ENCODE measurements around the gene KNL1. TPM values are rescaled to one million over a fixed set of nuclear protein-coding genes. Genes with fewer than 3 reads are reported as not detected.
"Not testable (repeated sequence)": the region's sequence is repeated elsewhere in the genome, so short reads cannot be mapped to it uniquely, and the experiment has no call there.

KNL1 gene
- total and polyA plus RNA-seq, 7 donors, result under 0.01 to 5.9 (median 0.57) TPM; not detected in 1

DNA sequence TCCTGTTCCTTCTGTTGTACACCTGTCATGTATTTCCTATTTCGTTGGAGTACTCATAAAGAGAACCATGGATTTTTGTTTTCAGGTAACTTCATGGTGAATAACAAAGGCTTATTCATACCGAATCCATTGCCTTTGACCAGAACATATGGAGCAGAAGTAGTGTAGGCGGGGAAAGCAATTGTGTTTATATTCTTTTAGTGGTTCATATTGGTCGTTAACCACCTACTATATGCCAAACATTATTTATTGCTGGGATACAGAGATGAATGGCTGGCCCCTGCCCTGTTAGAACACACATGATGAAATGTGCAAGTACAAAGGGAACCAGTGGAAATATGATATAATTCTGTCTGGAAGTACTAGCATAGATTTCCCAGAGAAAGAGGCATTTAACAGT lies 15.2 kb upstream of the KNL1 start:
- intact Hi-C loops (cut with DNase I), result no loop called here
- Histone ChIP-seq H3K4me1 (no peaks in the 10 kb centered on the region), H3K27ac (no peak overlapping the region), H3K9me3 (no peaks in the 10 kb centered on the region), H3K27me3 (no peaks in the 10 kb centered on the region), H3K4me3 (no peak overlapping the region), H3K36me3 (peaks cover 0 to 13% (median 6%) of the 10 kb centered on the region in 4 donors)
- DNase-seq, result no peak
- 17 to 56% methylated on average over 4 of the region's 4 CpGs for WGBS, 2 donors
- TF ChIP-seq, protein P1, sequence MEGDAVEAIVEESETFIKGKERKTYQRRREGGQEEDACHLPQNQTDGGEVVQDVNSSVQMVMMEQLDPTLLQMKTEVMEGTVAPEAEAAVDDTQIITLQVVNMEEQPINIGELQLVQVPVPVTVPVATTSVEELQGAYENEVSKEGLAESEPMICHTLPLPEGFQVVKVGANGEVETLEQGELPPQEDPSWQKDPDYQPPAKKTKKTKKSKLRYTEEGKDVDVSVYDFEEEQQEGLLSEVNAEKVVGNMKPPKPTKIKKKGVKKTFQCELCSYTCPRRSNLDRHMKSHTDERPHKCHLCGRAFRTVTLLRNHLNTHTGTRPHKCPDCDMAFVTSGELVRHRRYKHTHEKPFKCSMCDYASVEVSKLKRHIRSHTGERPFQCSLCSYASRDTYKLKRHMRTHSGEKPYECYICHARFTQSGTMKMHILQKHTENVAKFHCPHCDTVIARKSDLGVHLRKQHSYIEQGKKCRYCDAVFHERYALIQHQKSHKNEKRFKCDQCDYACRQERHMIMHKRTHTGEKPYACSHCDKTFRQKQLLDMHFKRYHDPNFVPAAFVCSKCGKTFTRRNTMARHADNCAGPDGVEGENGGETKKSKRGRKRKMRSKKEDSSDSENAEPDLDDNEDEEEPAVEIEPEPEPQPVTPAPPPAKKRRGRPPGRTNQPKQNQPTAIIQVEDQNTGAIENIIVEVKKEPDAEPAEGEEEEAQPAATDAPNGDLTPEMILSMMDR (IDR thresholded peaks at IDR 0.05), result no peak
- TF ChIP-seq POLR2A (IDR thresholded peaks at IDR 0.05), result no peak
- no peak for TF ChIP-seq POLR2AphosphoS5 (IDR thresholded peaks at IDR 0.05)
- TF ChIP-seq EP300 (IDR thresholded peaks at IDR 0.05), result no peak

DNA sequence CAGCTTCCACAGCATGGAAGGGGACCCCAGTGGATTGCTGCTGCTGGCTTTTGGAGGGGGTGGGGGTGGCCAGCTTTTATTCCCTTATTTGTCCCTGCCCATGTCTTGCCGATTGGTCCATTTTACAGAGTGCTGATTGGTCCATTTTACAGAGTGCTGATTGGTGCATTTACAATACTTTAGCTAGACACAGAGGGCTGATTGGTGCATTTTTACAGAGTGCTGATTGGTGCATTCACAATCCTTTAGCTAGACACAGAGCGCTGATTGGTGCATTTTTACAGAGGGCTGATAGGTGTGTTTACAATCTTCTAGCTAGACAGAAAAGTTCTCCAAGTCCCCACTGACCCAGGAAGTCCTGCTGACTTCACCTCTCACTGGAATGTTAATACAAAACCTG lies 12.3 kb upstream of the KNL1 start:
- H3K9me3 ChIP-seq; H3K4me3 ChIP-seq; intact Hi-C loops (cut with DNase I); H3K27me3 ChIP-seq; H3K4me1 ChIP-seq; DNase-seq; H3K36me3 ChIP-seq; H3K27ac ChIP-seq: not testable (repeated sequence)
- WGBS, 2 donors, result 74 to 96% methylated on average over 2 of the region's 2 CpGs

DNA sequence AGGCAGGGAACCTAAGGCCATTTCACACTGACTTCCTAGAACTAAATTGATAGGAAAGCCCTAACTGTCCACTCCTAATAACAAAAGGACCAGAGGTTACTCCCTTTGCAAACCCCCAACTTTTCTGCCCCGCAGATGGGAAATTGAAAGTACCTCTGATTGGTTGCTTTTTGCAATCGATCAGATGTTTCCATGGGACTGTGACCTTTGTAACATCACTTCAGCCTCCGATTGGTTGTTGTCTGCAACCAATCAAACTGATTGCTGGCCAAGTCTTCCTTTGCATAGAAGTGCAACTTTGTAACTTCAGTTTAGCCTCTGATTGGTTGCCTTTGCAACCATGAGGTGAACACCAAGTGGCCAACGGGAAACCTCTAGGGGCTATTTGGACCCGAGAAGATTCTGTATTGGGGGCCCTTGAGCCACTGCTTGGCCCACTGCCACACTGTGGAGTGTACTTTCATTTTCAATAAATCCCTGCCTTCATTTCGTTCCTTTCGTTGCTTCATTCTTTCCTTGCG lies 11.3 kb upstream of the KNL1 start:
- peak overlapping the region in 3 of 4 donors; percentile 24 to 39 (median 25) for H3K4me3 ChIP-seq

DNA sequence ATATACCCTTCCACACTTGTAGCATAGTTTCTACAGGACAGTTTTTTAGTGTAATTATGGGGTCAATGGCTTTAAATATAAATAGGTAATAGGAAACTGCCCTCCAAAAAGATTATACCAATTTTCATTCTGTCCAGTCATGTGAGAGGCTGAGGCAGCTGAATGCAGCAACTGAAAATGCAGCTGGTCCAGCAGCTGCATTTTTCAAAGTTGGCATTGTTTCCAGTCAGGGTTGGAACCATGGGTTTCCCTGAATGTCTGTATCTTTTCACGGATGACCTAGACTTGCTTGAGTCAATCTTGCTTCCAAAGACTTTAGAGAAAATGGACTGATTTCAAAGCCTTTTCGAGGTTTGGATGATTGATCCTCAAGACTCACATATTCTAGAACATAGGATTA lies 9.9 kb upstream of the KNL1 start:
- H3K36me3 ChIP-seq, result no peaks in the 10 kb centered on the region
- WGBS, 2 donors, result 37 to 62% methylated on average over 2 of the region's 2 CpGs
- no peak for DNase-seq
- TF ChIP-seq POLR2AphosphoS5 (IDR thresholded peaks at IDR 0.05), result no peak
- TF ChIP-seq EP300 (IDR thresholded peaks at IDR 0.05), result no peak
- no peaks in the 10 kb centered on the region for H3K27me3 ChIP-seq
- no peak overlapping the region for H3K27ac ChIP-seq
- H3K4me3 ChIP-seq, result no peak overlapping the region
- intact Hi-C loops (cut with DNase I), result no loop called here
- H3K9me3 ChIP-seq, result no peaks in the 10 kb centered on the region
- H3K4me1 ChIP-seq, result no peaks in the 10 kb centered on the region

More for the DNA sequence above, 11.3 kb upstream of the KNL1 start:
- no peaks in the 10 kb centered on the region for H3K4me1 ChIP-seq
- intact Hi-C loops (cut with DNase I), result no loop called here
- no peak overlapping the region for H3K27ac ChIP-seq
- no peak for DNase-seq
- TF ChIP-seq EP300 (IDR thresholded peaks at IDR 0.05), result no peak
- TF ChIP-seq, protein P1 (IDR thresholded peaks at IDR 0.05), result no peak
- TF ChIP-seq POLR2A (IDR thresholded peaks at IDR 0.05), result no peak
- no peak for TF ChIP-seq POLR2AphosphoS5 (IDR thresholded peaks at IDR 0.05)
- WGBS, 2 donors, result 69 to 81% methylated on average over 8 of the region's 8 CpGs
- no peaks in the 10 kb centered on the region for H3K36me3 ChIP-seq
- H3K27me3 ChIP-seq, result no peaks in the 10 kb centered on the region
- H3K9me3 ChIP-seq, result no peaks in the 10 kb centered on the region

DNA sequence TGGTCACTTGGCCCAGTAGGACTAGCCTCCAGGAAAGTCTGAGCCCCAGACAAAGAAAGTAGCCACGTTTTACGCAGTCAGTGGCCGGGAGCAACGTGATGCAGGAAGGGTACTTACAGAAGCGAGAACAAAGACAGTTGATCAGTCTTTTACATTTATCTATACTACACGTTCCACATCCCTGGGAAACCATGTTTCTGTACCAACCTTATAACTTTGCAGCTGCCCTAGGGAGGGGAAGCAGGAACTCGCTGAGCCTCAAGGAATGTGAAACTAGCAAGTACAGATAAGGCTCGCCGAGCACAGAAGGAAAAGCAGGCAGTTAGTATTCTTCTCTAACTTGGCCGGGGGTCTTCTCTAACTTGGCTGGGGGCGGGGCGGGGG lies 3.4 kb upstream of the KNL1 start:
- Histone ChIP-seq H3K27ac (no peak overlapping the region), H3K27me3 (peaks cover 0 to 11% (median under 1%) of the 10 kb centered on the region in 3 donors), H3K4me3 (no peak overlapping the region), H3K4me1 (peaks cover 0 to 12% (median 9%) of the 10 kb centered on the region in 4 donors), H3K36me3 (no peaks in the 10 kb centered on the region), H3K9me3 (no peaks in the 10 kb centered on the region)
- no peak for DNase-seq
- intact Hi-C loops (cut with DNase I), result loop anchor here (5.0 kb wide), 1 partner anchor 302 kb away; the partner anchor contains the start of gene VPS18
- TF ChIP-seq POLR2A (IDR thresholded peaks at IDR 0.05) (no peak), EP300 (IDR thresholded peaks at IDR 0.05) (no peak), POLR2AphosphoS5 (IDR thresholded peaks at IDR 0.05) (no peak)
- TF ChIP-seq, protein P1 (IDR thresholded peaks at IDR 0.05), result no peak
- WGBS, 2 donors, result 25 to 66% methylated on average over 12 of the region's 12 CpGs

DNA sequence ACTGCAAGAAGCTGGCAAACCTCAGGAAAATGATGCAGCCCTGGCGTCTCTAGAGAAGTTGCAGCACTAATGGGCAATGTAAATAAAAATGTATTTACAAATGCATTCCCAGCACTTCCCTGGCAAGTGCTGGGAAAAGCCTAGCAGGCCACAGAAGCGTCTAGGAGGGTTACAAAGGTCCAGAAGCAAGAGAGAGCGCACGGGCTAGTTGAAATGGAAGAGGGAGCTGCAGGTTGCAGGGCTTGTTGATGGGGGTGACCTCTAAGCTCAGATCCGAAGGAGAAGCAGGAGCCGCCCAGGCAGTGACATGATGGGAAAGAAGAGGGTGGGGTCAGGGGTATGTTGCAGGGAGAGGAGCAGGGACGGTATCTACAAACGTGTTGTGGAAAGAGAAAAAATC lies 2.7 kb upstream of the KNL1 start:
- no peaks in the 10 kb centered on the region for H3K36me3 ChIP-seq
- intact Hi-C loops (cut with DNase I), result loop anchor here (5.0 kb wide), 1 partner anchor 301 kb away; the partner anchor contains the start of gene VPS18
- DNase-seq, result no peak
- H3K4me1 ChIP-seq, result peaks cover 0 to 12% (median 9%) of the 10 kb centered on the region in 4 donors
- H3K4me3 ChIP-seq, result no peak overlapping the region
- H3K27ac ChIP-seq, result no peak overlapping the region
- no peaks in the 10 kb centered on the region for H3K9me3 ChIP-seq
- TF ChIP-seq POLR2AphosphoS5 (IDR thresholded peaks at IDR 0.05) (no peak), EP300 (IDR thresholded peaks at IDR 0.05) (no peak), POLR2A (IDR thresholded peaks at IDR 0.05) (no peak)
- TF ChIP-seq, protein P1 (IDR thresholded peaks at IDR 0.05), result no peak
- 26 to 67% methylated on average over 8 of the region's 8 CpGs for WGBS, 2 donors
- H3K27me3 ChIP-seq, result peaks cover 0 to 19% (median 6%) of the 10 kb centered on the region in 3 donors
